RWPE1 (cell line): ENCODE results near the gene ZFX.

Source experiments
- CTCF ChIA-PET: fragments of 350-600 bp; sonication (Branson Sonifier 250); formaldehyde crosslinking; extraction: SDS; loops from one replicate; lab custom pipeline; 2021; lab: Yijun Ruan, JAX
- POLR2A ChIA-PET: fragments of 400-600 bp; formaldehyde crosslinking; extraction: SDS; loops from one replicate; lab custom pipeline; 2020; ENCODE audit warnings: antibody characterized with exemption; ENCODE audit not compliant: low non-redundant PET; lab: Yijun Ruan, JAX
- DNase-seq: peaks from one replicate; pipeline ENCODE4 v3.0.0; 2012; ENCODE audit warnings: low spot score
- H3K27ac ChIP-seq: fragments of 450-650 bp; 2 replicates; pipeline ENCODE4 v1.5.1; 2017
- TF ChIP-seq, protein P1 (sequence below): fragments of 450-650 bp; conservative IDR thresholded peaks from 2 replicates; pipeline ENCODE4 v1.5.1; 2017; ENCODE audit warnings: low read depth, mild to moderate bottlenecking

ZFX gene

DNA sequence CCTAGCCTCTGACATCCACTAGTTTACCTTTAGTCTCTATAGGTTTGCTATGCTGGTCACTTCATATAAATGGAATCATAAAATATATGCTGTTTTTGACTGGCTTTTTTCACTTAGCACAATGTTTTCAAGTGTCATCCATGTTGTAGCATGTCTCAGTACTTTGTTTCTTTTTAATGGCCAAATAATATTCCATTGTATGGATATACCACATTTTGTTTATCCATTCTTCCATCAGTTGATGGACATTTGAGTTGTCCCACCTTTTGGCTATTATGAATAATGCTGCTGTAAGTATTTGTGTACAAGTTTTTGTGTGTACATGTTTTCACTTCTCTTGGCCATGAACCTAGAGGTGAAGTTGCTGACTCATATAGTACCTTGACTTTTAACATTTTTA lies 75.7 kb downstream of the ZFX start:
- POLR2A ChIA-PET = no interaction called here
- TF ChIP-seq, protein P1, sequence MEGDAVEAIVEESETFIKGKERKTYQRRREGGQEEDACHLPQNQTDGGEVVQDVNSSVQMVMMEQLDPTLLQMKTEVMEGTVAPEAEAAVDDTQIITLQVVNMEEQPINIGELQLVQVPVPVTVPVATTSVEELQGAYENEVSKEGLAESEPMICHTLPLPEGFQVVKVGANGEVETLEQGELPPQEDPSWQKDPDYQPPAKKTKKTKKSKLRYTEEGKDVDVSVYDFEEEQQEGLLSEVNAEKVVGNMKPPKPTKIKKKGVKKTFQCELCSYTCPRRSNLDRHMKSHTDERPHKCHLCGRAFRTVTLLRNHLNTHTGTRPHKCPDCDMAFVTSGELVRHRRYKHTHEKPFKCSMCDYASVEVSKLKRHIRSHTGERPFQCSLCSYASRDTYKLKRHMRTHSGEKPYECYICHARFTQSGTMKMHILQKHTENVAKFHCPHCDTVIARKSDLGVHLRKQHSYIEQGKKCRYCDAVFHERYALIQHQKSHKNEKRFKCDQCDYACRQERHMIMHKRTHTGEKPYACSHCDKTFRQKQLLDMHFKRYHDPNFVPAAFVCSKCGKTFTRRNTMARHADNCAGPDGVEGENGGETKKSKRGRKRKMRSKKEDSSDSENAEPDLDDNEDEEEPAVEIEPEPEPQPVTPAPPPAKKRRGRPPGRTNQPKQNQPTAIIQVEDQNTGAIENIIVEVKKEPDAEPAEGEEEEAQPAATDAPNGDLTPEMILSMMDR = no peak
- H3K27ac ChIP-seq = no peak overlapping the region
- no peak for DNase-seq
- CTCF ChIA-PET = no interaction called here

DNA sequence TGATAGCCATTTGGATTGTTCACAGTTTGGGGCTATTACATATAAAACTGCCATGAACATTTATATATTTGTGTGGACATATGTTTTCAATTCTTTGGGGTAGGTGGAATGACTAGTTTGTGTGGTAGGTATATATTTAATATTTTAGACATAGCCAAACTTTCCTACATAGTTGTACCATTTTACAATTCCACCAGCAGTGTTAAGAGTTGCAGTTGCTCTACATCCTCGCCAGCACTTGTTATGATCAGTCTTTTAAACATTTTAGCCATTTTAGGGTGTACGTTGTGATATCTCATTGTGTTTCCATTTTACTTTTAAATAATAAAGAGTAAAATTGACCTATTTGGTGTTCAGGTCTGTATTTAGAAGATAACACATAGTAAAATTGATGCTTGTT lies 76.6 kb downstream of the ZFX start:
- no peak for DNase-seq
- CTCF ChIA-PET = no interaction called here
- POLR2A ChIA-PET = no interaction called here

DNA sequence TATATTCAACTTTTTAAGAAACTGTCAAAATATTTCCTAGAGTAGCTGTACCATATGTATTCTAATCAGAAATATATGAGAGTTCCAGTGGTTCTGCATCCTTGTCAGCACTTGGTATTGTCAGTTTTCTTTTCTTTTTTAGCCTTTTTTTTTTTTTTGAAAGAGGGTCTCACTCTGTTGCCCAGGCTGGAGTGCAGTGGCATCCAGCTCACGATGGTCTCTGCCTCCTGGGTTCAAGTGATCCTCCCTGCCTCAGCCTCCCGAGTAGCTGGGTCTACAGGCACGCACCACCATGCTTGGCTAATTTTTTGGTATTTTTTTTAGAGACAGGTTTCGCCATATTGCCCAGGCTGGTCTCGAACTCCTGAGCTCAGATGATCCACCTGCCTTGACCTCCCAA lies 79.1 kb downstream of the ZFX start:
- POLR2A ChIA-PET = interaction anchor here (0.5 kb wide), 1 partner anchor 8 kb away, joined by 4 read pairs; no protein-coding TSS in a partner anchor
- no peak overlapping the region for H3K27ac ChIP-seq
- TF ChIP-seq, protein P1 = no peak
- CTCF ChIA-PET = no interaction called here
- no peak for DNase-seq

More for the DNA sequence above, 76.6 kb downstream of the ZFX start:
- TF ChIP-seq, protein P1 = no peak
- no peak overlapping the region for H3K27ac ChIP-seq

DNA sequence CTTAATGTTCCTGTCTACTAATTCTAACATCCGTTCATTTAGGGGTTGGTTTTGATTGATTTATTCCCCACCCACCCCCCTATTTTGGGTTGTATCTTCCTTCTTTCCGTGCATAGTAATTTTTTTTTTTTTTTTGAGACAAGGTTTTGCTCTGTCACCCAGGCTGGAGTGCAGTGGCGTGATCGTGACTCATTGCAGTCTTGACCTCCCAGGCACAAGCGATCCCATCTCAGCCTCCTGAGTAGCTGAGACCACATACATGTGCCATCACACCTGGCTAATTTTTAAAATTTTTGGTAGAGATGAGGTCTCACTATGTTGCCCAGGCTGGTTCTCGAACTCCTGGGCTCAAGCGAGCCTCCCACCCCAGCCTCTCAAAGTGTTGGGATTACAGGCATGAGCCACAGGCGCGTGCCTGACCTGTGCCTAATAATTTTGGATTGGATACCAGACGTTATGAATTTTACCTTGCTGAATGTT lies 79.9 kb downstream of the ZFX start:
- H3K27ac ChIP-seq = no peak overlapping the region
- TF ChIP-seq, protein P1 = no peak
- no peak for DNase-seq
- CTCF ChIA-PET = interaction anchor here (0.6 kb wide), 1 partner anchor 221 kb away, joined by 4 read pairs; no protein-coding TSS in a partner anchor
- POLR2A ChIA-PET = no interaction called here

DNA sequence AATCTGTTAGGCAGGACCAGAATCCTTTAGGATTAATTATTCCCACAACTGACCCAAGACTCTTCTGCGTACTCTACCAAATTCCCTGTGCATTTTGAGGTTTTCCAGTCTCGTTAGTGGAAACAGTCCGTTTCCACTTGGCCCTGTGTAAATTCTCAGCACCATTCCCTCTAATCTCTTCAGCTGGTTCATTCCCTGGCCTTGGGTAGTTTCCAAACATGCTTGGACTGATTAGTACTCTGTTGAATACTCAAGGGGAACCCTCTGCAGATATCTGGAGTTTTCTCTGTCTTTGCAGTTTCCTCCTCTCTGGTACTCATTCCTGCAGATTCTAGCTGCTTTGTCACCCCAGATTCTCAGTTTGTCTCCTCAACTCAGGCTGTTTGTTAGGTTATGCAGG lies 80.4 kb downstream of the ZFX start:
- ChIA-PET POLR2A (no interaction called here), CTCF (no interaction called here)
- TF ChIP-seq, protein P1 = no peak
- no peak for DNase-seq
- H3K27ac ChIP-seq = no peak overlapping the region

DNA sequence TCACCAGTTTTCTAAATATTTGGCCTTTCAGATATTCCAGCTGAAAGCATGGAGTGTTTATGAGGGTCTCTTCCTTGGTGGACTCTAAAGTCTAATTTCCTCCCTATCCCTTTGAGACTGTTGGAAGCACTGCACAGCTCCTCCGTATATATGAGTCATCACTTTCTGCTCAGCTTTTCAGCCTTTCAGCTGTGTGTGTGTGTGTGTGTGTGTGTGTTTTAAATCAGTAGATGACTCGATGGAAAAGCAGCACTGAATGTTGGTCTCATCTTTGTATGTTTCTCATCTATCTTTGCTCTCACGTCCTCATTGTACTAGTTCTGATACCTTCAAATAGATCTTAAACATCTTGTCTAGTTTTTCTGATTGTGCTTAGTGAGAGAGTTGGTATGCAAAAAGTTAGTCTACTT lies 81.6 kb downstream of the ZFX start:
- peak overlapping the region; percentile 70 for H3K27ac ChIP-seq
- DNase-seq = peak; percentile 35
- CTCF ChIA-PET = no interaction called here
- TF ChIP-seq, protein P1 = no peak
- POLR2A ChIA-PET = no interaction called here
